Thyroid gland (tissue), 4 donors: Measurements from ENCODE around the gene C17orf75.

ENCODE experiments used
- CTCF ChIP-seq, 6 experiments: fragments of 200-600 bp in 3 of 6; fragments of 450-650 bp in 3 of 6; sonication (generic) in 3 of 6; IDR thresholded peaks; one replicate each; pipeline ENCODE4 v1.5.1; 2016 to 2019; ENCODE audit warnings: antibody characterized with exemption in 6 of 6, mild to moderate bottlenecking in 2 of 6, inconsistent platforms in 1 of 6, moderate library complexity in 1 of 6
- POLR2A ChIP-seq, 2 donors: fragments of 450-650 bp; IDR thresholded peaks; one replicate each; pipeline ENCODE4 v1.6.1; 2017; ENCODE audit warnings: antibody characterized with exemption in 2 of 2, mild to moderate bottlenecking in 2 of 2, moderate library complexity in 1 of 2

- TF ChIP-seq CTCF (IDR thresholded peaks at IDR 0.05), result no peak
- no peak for TF ChIP-seq POLR2A (IDR thresholded peaks at IDR 0.05)
Observed at GRCh38 chr17:32286518-32286900, 55.5 kb downstream of the C17orf75 start.
